ENCODE results near the gene DNAAF5.

DNAAF5 gene

GRCh38 chr7:763762-764161 is 37.3 kb downstream of the DNAAF5 start:
- in situ Hi-C loops (cut with MboI; ENCODE audit: low sequenced_read_pairs), result no loop called here

GRCh38 chr7:765383-765782 is 38.9 kb downstream of the DNAAF5 start:
- in situ Hi-C loops (cut with MboI; ENCODE audit: low sequenced_read_pairs), result no loop called here

GRCh38 chr7:767580-767940 is 41.1 kb downstream of the DNAAF5 start:
- in situ Hi-C loops (cut with MboI; ENCODE audit: low sequenced_read_pairs), result no loop called here

- in situ Hi-C loops (cut with MboI; ENCODE audit: low sequenced_read_pairs), result no loop called here
These were observed 41.6 kb downstream of the DNAAF5 start for GRCh38 chr7:767941-768731.

- in situ Hi-C loops (cut with MboI; ENCODE audit: low sequenced_read_pairs), result no loop called here
These were observed 42.5 kb downstream of the DNAAF5 start for GRCh38 chr7:768881-769504.

- in situ Hi-C loops (cut with MboI; ENCODE audit: low sequenced_read_pairs), result loop anchor here (10.0 kb wide), 1 partner anchor 456 kb away; no protein-coding TSS in a partner anchor
These were observed 43.8 kb downstream of the DNAAF5 start for GRCh38 chr7:770336-770735.

- in situ Hi-C loops (cut with MboI; ENCODE audit: low sequenced_read_pairs), result loop anchor here (10.0 kb wide), 1 partner anchor 456 kb away; no protein-coding TSS in a partner anchor
These were observed 44.3 kb downstream of the DNAAF5 start for GRCh38 chr7:770741-771166.

GRCh38 chr7:771234-772004 is 44.9 kb downstream of the DNAAF5 start:
- in situ Hi-C loops (cut with MboI; ENCODE audit: low sequenced_read_pairs), result loop anchor here (10.0 kb wide), 1 partner anchor 457 kb away; no protein-coding TSS in a partner anchor

- in situ Hi-C loops (cut with MboI; ENCODE audit: low sequenced_read_pairs), result loop anchor here (10.0 kb wide), 1 partner anchor 457 kb away; no protein-coding TSS in a partner anchor
These were observed 45.5 kb downstream of the DNAAF5 start for GRCh38 chr7:772005-772294.

- in situ Hi-C loops (cut with MboI; ENCODE audit: low sequenced_read_pairs), result loop anchor here (10.0 kb wide), 1 partner anchor 458 kb away; no protein-coding TSS in a partner anchor
These were observed 45.9 kb downstream of the DNAAF5 start for GRCh38 chr7:772392-772791.

GRCh38 chr7:772861-773621 is 46.5 kb downstream of the DNAAF5 start:
- in situ Hi-C loops (cut with MboI; ENCODE audit: low sequenced_read_pairs), result loop anchor here (10.0 kb wide), 1 partner anchor 458 kb away; no protein-coding TSS in a partner anchor

GRCh38 chr7:773622-773915 is 47.1 kb downstream of the DNAAF5 start:
- in situ Hi-C loops (cut with MboI; ENCODE audit: low sequenced_read_pairs), result loop anchor here (10.0 kb wide), 1 partner anchor 459 kb away; no protein-coding TSS in a partner anchor

- in situ Hi-C loops (cut with MboI; ENCODE audit: low sequenced_read_pairs), result loop anchor here (10.0 kb wide), 1 partner anchor 460 kb away; no protein-coding TSS in a partner anchor
These were observed 47.9 kb downstream of the DNAAF5 start for GRCh38 chr7:774161-775109.

- in situ Hi-C loops (cut with MboI; ENCODE audit: low sequenced_read_pairs), result loop anchor here (10.0 kb wide), 1 partner anchor 462 kb away; no protein-coding TSS in a partner anchor
These were observed 49.9 kb downstream of the DNAAF5 start for GRCh38 chr7:776381-776780.

GRCh38 chr7:776992-777727 is 50.7 kb downstream of the DNAAF5 start:
- in situ Hi-C loops (cut with MboI; ENCODE audit: low sequenced_read_pairs), result loop anchor here (10.0 kb wide), 1 partner anchor 462 kb away; no protein-coding TSS in a partner anchor

GRCh38 chr7:777728-778078 is 51.2 kb downstream of the DNAAF5 start:
- in situ Hi-C loops (cut with MboI; ENCODE audit: low sequenced_read_pairs), result loop anchor here (10.0 kb wide), 1 partner anchor 463 kb away; no protein-coding TSS in a partner anchor

GRCh38 chr7:778271-778967 is 51.9 kb downstream of the DNAAF5 start:
- in situ Hi-C loops (cut with MboI; ENCODE audit: low sequenced_read_pairs), result loop anchor here (10.0 kb wide), 1 partner anchor 464 kb away; no protein-coding TSS in a partner anchor

GRCh38 chr7:778968-779451 is 52.5 kb downstream of the DNAAF5 start:
- in situ Hi-C loops (cut with MboI; ENCODE audit: low sequenced_read_pairs), result loop anchor here (10.0 kb wide), 1 partner anchor 464 kb away; no protein-coding TSS in a partner anchor

Data from HL-60/S4 treated with phorbol 12-myristate 13-acetate at 8.2 ng/mL for 4 days and 3 days (cell line).